Caco-2 (cell line): ENCODE results near the gene LSM7. TPM values are rescaled to one million over a fixed set of nuclear protein-coding genes. Genes with fewer than 3 reads are reported as not detected.
A peak's percentile ranks its signal among the peaks of the same experiment; 100 is the strongest.

Source experiments
- BruUV-seq: library from RNA; stranded (reverse); fragments of 400-500 nt; replicated peaks from 2 replicates; lab custom pipeline; 2021; lab: Mats Ljungman, UMichigan
- CTCF ChIA-PET: fragments of 300-600 bp; sonication (Branson Sonifier 250); formaldehyde crosslinking; loops from one replicate; lab custom pipeline; 2022; ENCODE audit warnings: antibody characterized with exemption; lab: Charles Lee
- POLR2A ChIA-PET: fragments of 300-600 bp; sonication (Branson Sonifier 250); formaldehyde crosslinking; loops from one replicate; lab custom pipeline; 2022; ENCODE audit warnings: antibody characterized with exemption; lab: Charles Lee
- DNase-seq, 2 experiments: peaks; one replicate each; pipeline versions ENCODE4 v3.0.0 to v3.0.0-alpha.2; 2020 to 2022
- H3K27me3 ChIP-seq: replicated peaks from 2 replicates; pipeline ENCODE4 v1.6.0; 2011; ENCODE audit warnings: low read length; ENCODE audit not compliant: control insufficient read depth, insufficient read depth
- H3K36me3 ChIP-seq: 2 replicates; pipeline ENCODE4 v1.5.1; 2011; ENCODE audit warnings: low read length; ENCODE audit not compliant: control insufficient read depth, insufficient read depth
- H3K4me1 ChIP-seq: fragments of 250-450 bp; sonication (Bioruptor Pico); 2 replicates; pipeline ENCODE4 v1.5.1; 2020; ENCODE audit warnings: mild to moderate bottlenecking
- H3K4me3 ChIP-seq: 2 replicates; pipeline ENCODE4 v1.5.1; 2011; ENCODE audit warnings: low read depth, mild to moderate bottlenecking, control low read depth, low read length
- H3K9me3 ChIP-seq: fragments of 250-450 bp; sonication (Bioruptor Pico); 2 replicates; pipeline ENCODE4 v1.5.1; 2020; ENCODE audit warnings: mild to moderate bottlenecking, moderate library complexity
- H3K27ac Mint-ChIP-seq: one replicate; pipeline ENCODE4 v1.8.0; 2022; ENCODE audit warnings: mixed read lengths; ENCODE audit not compliant: unreplicated experiment
- H3K27me3 Mint-ChIP-seq: one replicate; pipeline ENCODE4 v1.8.0; 2022; ENCODE audit warnings: mixed read lengths; ENCODE audit not compliant: insufficient read depth, unreplicated experiment
- H3K36me3 Mint-ChIP-seq: one replicate; pipeline ENCODE4 v1.8.0; 2022; ENCODE audit warnings: mild to moderate bottlenecking, mixed read lengths; ENCODE audit not compliant: insufficient read depth, unreplicated experiment
- H3K4me1 Mint-ChIP-seq: one replicate; pipeline ENCODE4 v1.8.0; 2022; ENCODE audit warnings: low read depth, mixed read lengths; ENCODE audit not compliant: unreplicated experiment
- H3K4me3 Mint-ChIP-seq: one replicate; pipeline ENCODE4 v1.8.0; 2022; ENCODE audit warnings: mild to moderate bottlenecking, moderate library complexity, mixed read lengths; ENCODE audit not compliant: unreplicated experiment
- H3K9me3 Mint-ChIP-seq: one replicate; pipeline ENCODE4 v1.8.0; 2022; ENCODE audit warnings: mixed read lengths; ENCODE audit not compliant: unreplicated experiment
- CTCF ChIP-seq, 2 experiments: fragments of 200-600 bp in 1 of 2; IDR thresholded peaks; 1 replicate in 1 of 2; 2 replicates in 1 of 2; pipeline versions ENCODE4 v1.5.1 to v1.8.0; 2011 to 2022; ENCODE audit warnings: antibody characterized with exemption in 1 of 2, control low read depth in 1 of 2, inconsistent platforms in 1 of 2, low read depth in 1 of 2, low read length in 1 of 2, mild to moderate bottlenecking in 1 of 2, moderate library complexity in 1 of 2; ENCODE audit not compliant: insufficient read depth in 1 of 2, severe bottlenecking in 1 of 2, unreplicated experiment in 1 of 2
- intact Hi-C: fragments of 100-400 bp; cut with micrococcal nuclease; formaldehyde crosslinking; loops from one replicate; pipeline ENCODE4 v1.10.0; 2022; ENCODE audit not compliant: unreplicated experiment
- total RNA-seq: library from RNA; stranded (reverse); gene quantifications from 2 replicates; pipeline ENCODE4 v1.2.3, GENCODE V29; 2022

The LSM7 gene
- total RNA-seq, 1 experiment from 2014 or later = 141 TPM

GRCh38 chr19:2375353-2376121 is 47.2 kb upstream of the LSM7 start:
- no peaks in the 10 kb centered on the region for H3K27me3 ChIP-seq
- H3K4me1 ChIP-seq = no peaks in the 10 kb centered on the region
- no peaks in the 10 kb centered on the region for H3K36me3 ChIP-seq
- POLR2A ChIA-PET = no interaction called here
- H3K4me3 ChIP-seq = no peak overlapping the region
- no peaks in the 10 kb centered on the region for H3K27me3 Mint-ChIP-seq
- H3K9me3 ChIP-seq = peaks cover 13% of the 10 kb centered on the region
- H3K27ac Mint-ChIP-seq = no peak overlapping the region
- no peak for DNase-seq
- intact Hi-C loops = no loop called here
- H3K36me3 Mint-ChIP-seq = peaks cover 9% of the 10 kb centered on the region
- no peak overlapping the region for H3K4me3 Mint-ChIP-seq
- peaks cover 19% of the 10 kb centered on the region for H3K9me3 Mint-ChIP-seq
- CTCF ChIA-PET = no interaction called here
- no TSS peak for BruUV-seq
- no peak for TF ChIP-seq CTCF (IDR thresholded peaks at IDR 0.05; ENCODE audit: insufficient read depth in 1 of 2, low read depth in 1 of 2, low read length in 1 of 2, severe bottlenecking in 1 of 2, unreplicated experiment in 1 of 2)
- H3K4me1 Mint-ChIP-seq = peaks cover 8% of the 10 kb centered on the region

- CTCF ChIA-PET = no interaction called here
- DNase-seq = no peak
- Mint-ChIP-seq H3K4me1 (peaks cover 8% of the 10 kb centered on the region), H3K27ac (no peak overlapping the region), H3K4me3 (no peak overlapping the region), H3K27me3 (no peaks in the 10 kb centered on the region), H3K36me3 (peaks cover 8% of the 10 kb centered on the region), H3K9me3 (peaks cover 16% of the 10 kb centered on the region)
- no peaks in the 10 kb centered on the region for H3K36me3 ChIP-seq
- no peaks in the 10 kb centered on the region for H3K27me3 ChIP-seq
- intact Hi-C loops = no loop called here
- H3K9me3 ChIP-seq = peaks cover 13% of the 10 kb centered on the region
- no peaks in the 10 kb centered on the region for H3K4me1 ChIP-seq
- POLR2A ChIA-PET = no interaction called here
- no peak for TF ChIP-seq CTCF (IDR thresholded peaks at IDR 0.05; ENCODE audit: insufficient read depth in 1 of 2, low read depth in 1 of 2, low read length in 1 of 2, severe bottlenecking in 1 of 2, unreplicated experiment in 1 of 2)
- H3K4me3 ChIP-seq = no peak overlapping the region
- BruUV-seq = no TSS peak
Observed at GRCh38 chr19:2374808-2375207, 46.4 kb upstream of the LSM7 start.

- no peak overlapping the region for H3K4me3 ChIP-seq
- intact Hi-C loops = no loop called here
- no TSS peak for BruUV-seq
- peak overlapping the region; percentile 38 for H3K27ac Mint-ChIP-seq
- H3K4me3 Mint-ChIP-seq = no peak overlapping the region
- POLR2A ChIA-PET = no interaction called here
- H3K4me1 ChIP-seq = no peaks in the 10 kb centered on the region
- H3K4me1 Mint-ChIP-seq = peaks cover 13% of the 10 kb centered on the region
- no peaks in the 10 kb centered on the region for H3K36me3 ChIP-seq
- H3K9me3 ChIP-seq = no peaks in the 10 kb centered on the region
- no peaks in the 10 kb centered on the region for H3K27me3 Mint-ChIP-seq
- H3K27me3 ChIP-seq = no peaks in the 10 kb centered on the region
- CTCF ChIA-PET = interaction anchor here (0.6 kb wide), 1 partner anchor 19 kb away, joined by 3 read pairs; no protein-coding TSS in a partner anchor
- H3K9me3 Mint-ChIP-seq = no peaks in the 10 kb centered on the region
- no peak for TF ChIP-seq CTCF (IDR thresholded peaks at IDR 0.05; ENCODE audit: insufficient read depth in 1 of 2, low read depth in 1 of 2, low read length in 1 of 2, severe bottlenecking in 1 of 2, unreplicated experiment in 1 of 2)
- no peak for DNase-seq
- H3K36me3 Mint-ChIP-seq = peaks cover 5% of the 10 kb centered on the region
Observed at GRCh38 chr19:2372076-2372612, 43.8 kb upstream of the LSM7 start.
